Endothelial cell of umbilical vein (primary cell): ENCODE measurements around the gene APC2. TPM values are rescaled to one million over a fixed set of nuclear protein-coding genes. Genes with fewer than 3 reads are reported as not detected.

ENCODE experiments used
- BruUV-seq: library from RNA; stranded (reverse); fragments of 400-500 nt; replicated peaks from 2 replicates; lab custom pipeline; 2021; lab: Mats Ljungman, UMichigan
- CTCF ChIA-PET: fragments of 300-600, 350-600 bp; sonication (Branson Sonifier 250); formaldehyde crosslinking; loops from one replicate; lab custom pipeline; 2021; ENCODE audit warnings: antibody characterized with exemption, inconsistent platforms; lab: Charles Lee
- POLR2A ChIA-PET: fragments of 300-600, 350-600 bp; sonication (Branson Sonifier 250); formaldehyde crosslinking; loops from one replicate; lab custom pipeline; 2021; ENCODE audit warnings: antibody characterized with exemption, inconsistent platforms; lab: Charles Lee
- DNase-seq: peaks from one replicate; pipeline ENCODE4 v3.0.0-alpha.2; 2011; ENCODE audit warnings: low read depth, low spot score
- FAIRE-seq: peaks from 2 replicates; lab custom pipeline; 2011; peaks lifted over from hg19 to GRCh38; lab: Jason Lieb, UNC
- H2AFZ ChIP-seq: 2 replicates; pipeline ENCODE4 v1.6.0; 2012; ENCODE audit warnings: low read depth, low read length, control low read depth, inconsistent platforms
- H3K27ac ChIP-seq: 2 replicates; pipeline ENCODE4 v1.5.1; 2011; ENCODE audit warnings: low read depth, mild to moderate bottlenecking, control low read depth, low read length, moderate library complexity; ENCODE audit not compliant: insufficient read depth
- H3K27me3 ChIP-seq, 2 experiments: 2 replicates each; pipeline versions ENCODE4 v1.6.0 to v1.6.1; 2011; ENCODE audit warnings: low read length in 2 of 2, mixed read lengths in 1 of 2; ENCODE audit not compliant: control insufficient read depth in 2 of 2, insufficient read depth in 2 of 2
- H3K36me3 ChIP-seq, 2 experiments: 2 replicates in 1 of 2; 3 replicates in 1 of 2; pipeline ENCODE4 v1.5.1; 2011; ENCODE audit warnings: low read length in 2 of 2, mild to moderate bottlenecking in 1 of 2, moderate library complexity in 1 of 2; ENCODE audit not compliant: control insufficient read depth in 2 of 2, insufficient read depth in 2 of 2; ENCODE audit errors: extremely low read depth in 1 of 2
- H3K4me1 ChIP-seq: 3 replicates; pipeline ENCODE4 v1.5.1; 2011; ENCODE audit warnings: mild to moderate bottlenecking, low read length; ENCODE audit not compliant: control insufficient read depth, insufficient read depth; ENCODE audit errors: extremely low read depth
- H3K4me2 ChIP-seq: 2 replicates; pipeline ENCODE4 v1.6.1; 2011; ENCODE audit warnings: low read length, control low read depth, mixed read lengths; ENCODE audit not compliant: insufficient read depth
- H3K4me3 ChIP-seq, 3 experiments: fragments of 200-600 bp in 1 of 3; sonication (generic), shearing (Covaris generic) in 1 of 3; replicated peaks in 1 of 3; 2 replicates each; pipeline ENCODE4 v1.5.1; 2011 to 2016; ENCODE audit warnings: control low read depth in 3 of 3, low read length in 3 of 3, mild to moderate bottlenecking in 2 of 3, inconsistent platforms in 1 of 3, low read depth in 1 of 3, moderate library complexity in 1 of 3; ENCODE audit not compliant: insufficient read depth in 1 of 3
- H3K79me2 ChIP-seq: 2 replicates; pipeline ENCODE4 v1.6.0; 2012; ENCODE audit warnings: low read length, inconsistent platforms; ENCODE audit not compliant: control insufficient read depth, insufficient read depth
- H3K9ac ChIP-seq: replicated peaks from 2 replicates; pipeline ENCODE3; 2011; ENCODE audit warnings: low read length, control low read depth; ENCODE audit not compliant: insufficient read depth; ENCODE audit errors: extremely low read depth
- H3K9me1 ChIP-seq: replicated peaks from 3 replicates; pipeline ENCODE4 v1.6.0; 2011; ENCODE audit warnings: mild to moderate bottlenecking, low read length; ENCODE audit not compliant: control insufficient read depth, insufficient read depth; ENCODE audit errors: extremely low read depth
- H3K9me3 ChIP-seq: replicated peaks from 2 replicates; pipeline ENCODE4 v1.5.1; 2012; ENCODE audit warnings: low read length, inconsistent platforms; ENCODE audit not compliant: control insufficient read depth, insufficient read depth
- H4K20me1 ChIP-seq: replicated peaks from 2 replicates; pipeline ENCODE3; 2011; ENCODE audit warnings: mild to moderate bottlenecking, low read length; ENCODE audit not compliant: control insufficient read depth, insufficient read depth; ENCODE audit errors: extremely low read depth
- CTCF ChIP-seq, 2 donors: IDR thresholded peaks; 1 replicate in 1 of 2; 2 replicates in 1 of 2; pipeline ENCODE4 v1.5.1; 2011; ENCODE audit warnings: low read length in 2 of 2, mild to moderate bottlenecking in 2 of 2, moderate library complexity in 2 of 2, control low read depth in 1 of 2, inconsistent platforms in 1 of 2, low read depth in 1 of 2; ENCODE audit not compliant: insufficient read depth in 1 of 2; ENCODE audit errors: extremely low read depth in 1 of 2
- EZH2 ChIP-seq: IDR thresholded peaks from 2 replicates; pipeline ENCODE4 v1.6.1; 2012; ENCODE audit warnings: borderline replicate concordance, low read depth, mild to moderate bottlenecking, moderate library complexity, low read length, inconsistent platforms; ENCODE audit not compliant: severe bottlenecking
- FOS ChIP-seq: IDR thresholded peaks from 2 replicates; pipeline ENCODE4 v1.6.1; 2011; ENCODE audit warnings: mild to moderate bottlenecking, low read length, moderate library complexity, borderline replicate concordance; ENCODE audit not compliant: insufficient read depth
- GATA2 ChIP-seq: IDR thresholded peaks from 2 replicates; pipeline ENCODE4 v1.7.0; 2011; ENCODE audit warnings: low read depth, mild to moderate bottlenecking, moderate library complexity, mixed read lengths, low read length; ENCODE audit not compliant: insufficient read length, insufficient read depth
- MAX ChIP-seq: IDR thresholded peaks from 2 replicates; pipeline ENCODE4 v1.6.1; 2011; ENCODE audit not compliant: insufficient read depth, insufficient read length
- POLR2A ChIP-seq: IDR thresholded peaks from 2 replicates; pipeline ENCODE4 v1.6.1; 2012; ENCODE audit warnings: low read depth, mild to moderate bottlenecking, control low read depth, low read length
- POLR2AphosphoS5 ChIP-seq: IDR thresholded peaks from 2 replicates; pipeline ENCODE4 v1.6.1; 2012; ENCODE audit warnings: low read depth, mild to moderate bottlenecking, control low read depth, low read length, moderate library complexity; ENCODE audit not compliant: insufficient read depth
- dilution Hi-C: fragments of 300-500 bp; cut with MboI; formaldehyde crosslinking; loops from one replicate; pipeline ENCODE4 v1.15.0; 2019; ENCODE audit warnings: low sequenced_read_pairs; ENCODE audit not compliant: extremely low pct_ligation_motif_present
- intact Hi-C: fragments of 100-400 bp; cut with micrococcal nuclease; formaldehyde crosslinking; loops from one replicate; pipeline ENCODE4 v1.10.0; 2022
- polyA plus RNA-seq, 4 experiments: library from polyadenylated mRNA; depleted of rRNA in 3 of 4; stranded (reverse) in 3 of 4; unstranded in 1 of 4; fragments of >200 nt; gene quantifications; 2 replicates each; pipeline versions ENCODE4 v1.2.1 to v1.2.3, GENCODE V29; 2011 to 2012; ENCODE audit warnings: missing spikeins in 1 of 4
- total RNA-seq: library from RNA; stranded (reverse); gene quantifications from 2 replicates; pipeline ENCODE4 v1.2.3, GENCODE V29; 2021

Gene APC2
- total and polyA plus RNA-seq, 2 donors (not counting 3 experiments of a cell fraction or from before 2014, with no cell fraction given): 0.01 to 0.04 TPM

- Histone ChIP-seq H3K9ac (no peak overlapping the region), H3K36me3 (no peaks in the 10 kb centered on the region), H3K9me3 (no peaks in the 10 kb centered on the region), H3K27ac (no peak overlapping the region), H3K4me1 (peaks cover 5% of the 10 kb centered on the region), H2AFZ (no peak overlapping the region), H3K27me3 (peaks cover 25 to 53% of the 10 kb centered on the region in 2 experiments), H3K4me2 (peak overlapping the region; percentile 2), H4K20me1 (no peaks in the 10 kb centered on the region), H3K4me3 (no peak overlapping the region), H3K79me2 (no peaks in the 10 kb centered on the region), H3K9me1 (no peaks in the 10 kb centered on the region)
- intact Hi-C loops: no loop called here
- FAIRE-seq (peak; percentile 75), DNase-seq (peak; percentile 41)
- BruUV-seq: no TSS peak
- POLR2A ChIA-PET: no interaction called here
- TF ChIP-seq MAX: no peak
- no peak for TF ChIP-seq EZH2
- TF ChIP-seq POLR2AphosphoS5: no peak
- TF ChIP-seq GATA2: no peak
- TF ChIP-seq FOS: no peak
- no peak for TF ChIP-seq POLR2A
- TF ChIP-seq CTCF (IDR thresholded peaks at IDR 0.05; ENCODE audit: extremely low read depth in 1 of 2, insufficient read depth in 1 of 2, low read depth in 1 of 2, low read length in 2 of 2): peak; percentile 28 to 77
- dilution Hi-C loops: no loop called here
- CTCF ChIA-PET: interaction anchor here (0.8 to 2.6 kb wide), 13 partner anchors 10 to 303 kb away, joined by 3 to 14 read pairs (median 5); partner anchors contain the start of gene REEP6
These were observed 15.5 kb downstream of the APC2 start for GRCh38 chr19:1465191-1466016.
